ENCODE measurements around the gene LDLRAD3.

LDLRAD3 gene

DNA sequence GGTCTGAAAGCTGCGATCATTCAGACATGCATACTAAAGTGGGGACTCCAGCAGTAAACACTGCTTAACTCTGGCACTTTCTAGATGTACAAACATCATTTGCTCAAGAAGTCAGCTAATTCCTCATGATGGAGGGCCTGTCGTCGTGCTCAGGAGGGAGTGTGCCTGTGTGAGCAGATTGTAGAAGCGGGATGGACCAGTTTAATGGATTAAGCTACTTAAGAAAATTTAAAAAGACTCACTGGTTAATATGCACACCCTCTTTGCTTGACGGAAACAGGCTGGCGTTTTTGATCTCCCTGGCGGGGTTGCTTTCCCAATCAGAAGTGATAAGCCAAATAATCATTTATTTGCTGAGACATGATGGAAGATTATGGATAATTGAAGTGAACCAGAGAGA lies 79.0 kb downstream of the LDLRAD3 start:
- in situ Hi-C loops (cut with MboI; ENCODE audit: low sequenced_read_pairs, unreplicated experiment) = no loop called here
- TF ChIP-seq, protein P1, sequence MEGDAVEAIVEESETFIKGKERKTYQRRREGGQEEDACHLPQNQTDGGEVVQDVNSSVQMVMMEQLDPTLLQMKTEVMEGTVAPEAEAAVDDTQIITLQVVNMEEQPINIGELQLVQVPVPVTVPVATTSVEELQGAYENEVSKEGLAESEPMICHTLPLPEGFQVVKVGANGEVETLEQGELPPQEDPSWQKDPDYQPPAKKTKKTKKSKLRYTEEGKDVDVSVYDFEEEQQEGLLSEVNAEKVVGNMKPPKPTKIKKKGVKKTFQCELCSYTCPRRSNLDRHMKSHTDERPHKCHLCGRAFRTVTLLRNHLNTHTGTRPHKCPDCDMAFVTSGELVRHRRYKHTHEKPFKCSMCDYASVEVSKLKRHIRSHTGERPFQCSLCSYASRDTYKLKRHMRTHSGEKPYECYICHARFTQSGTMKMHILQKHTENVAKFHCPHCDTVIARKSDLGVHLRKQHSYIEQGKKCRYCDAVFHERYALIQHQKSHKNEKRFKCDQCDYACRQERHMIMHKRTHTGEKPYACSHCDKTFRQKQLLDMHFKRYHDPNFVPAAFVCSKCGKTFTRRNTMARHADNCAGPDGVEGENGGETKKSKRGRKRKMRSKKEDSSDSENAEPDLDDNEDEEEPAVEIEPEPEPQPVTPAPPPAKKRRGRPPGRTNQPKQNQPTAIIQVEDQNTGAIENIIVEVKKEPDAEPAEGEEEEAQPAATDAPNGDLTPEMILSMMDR (IDR thresholded peaks at IDR 0.05; ENCODE audit: borderline replicate concordance, control extremely low read depth, extremely low read depth, insufficient read depth, missing control alignments) = no peak
- DNase-seq (ENCODE audit: low spot score) = no peak

DNA sequence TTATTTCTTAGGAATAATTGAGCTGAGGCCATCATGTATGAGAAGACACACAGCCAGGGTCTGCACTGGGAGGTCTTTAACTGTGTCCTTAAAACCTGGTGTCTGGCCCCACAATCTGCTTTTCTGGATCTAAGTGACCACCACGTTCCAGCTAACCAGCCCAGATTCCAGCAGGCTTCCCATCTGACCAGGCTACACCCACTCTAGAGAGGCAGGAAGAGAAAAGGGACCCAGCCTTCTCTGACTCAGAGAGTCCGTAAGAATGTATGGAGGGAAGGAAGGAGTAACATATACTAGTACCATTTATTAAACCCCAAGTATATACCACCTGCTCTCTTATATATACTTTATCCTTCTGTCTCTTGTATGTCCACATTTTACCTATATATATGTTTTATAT lies 80.1 kb downstream of the LDLRAD3 start:
- in situ Hi-C loops (cut with MboI; ENCODE audit: low sequenced_read_pairs, unreplicated experiment) = no loop called here

DNA sequence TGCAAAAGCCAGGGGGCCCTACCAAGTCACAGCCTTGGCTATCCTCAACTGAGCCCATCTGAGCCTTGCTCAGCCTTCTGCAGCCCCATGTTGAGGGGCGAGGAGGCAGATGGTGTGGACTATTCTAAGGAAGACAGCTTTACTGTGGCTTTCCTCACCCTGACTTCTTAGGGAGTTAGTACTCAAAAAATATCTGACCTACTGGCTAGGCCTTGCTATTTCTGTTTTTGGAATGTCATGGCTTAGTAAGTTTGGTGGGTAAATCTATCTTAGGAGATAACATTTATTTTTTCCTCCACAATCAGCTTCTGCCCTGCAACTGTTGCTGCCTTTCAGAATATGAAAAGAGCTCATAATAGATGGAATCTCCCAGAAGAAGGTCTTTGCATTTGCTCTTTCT lies 80.9 kb downstream of the LDLRAD3 start:
- TF ChIP-seq, protein P1 (IDR thresholded peaks at IDR 0.05; ENCODE audit: borderline replicate concordance, control extremely low read depth, extremely low read depth, insufficient read depth, missing control alignments) = no peak
- in situ Hi-C loops (cut with MboI; ENCODE audit: low sequenced_read_pairs, unreplicated experiment) = loop anchor here (25.0 kb wide), 1 partner anchor 412 kb away; the partner anchor contains the start of gene FJX1
- no peak for DNase-seq (ENCODE audit: low spot score)

More for the DNA sequence above, 80.1 kb downstream of the LDLRAD3 start:
- no peak for DNase-seq (ENCODE audit: low spot score)
- TF ChIP-seq, protein P1 (IDR thresholded peaks at IDR 0.05; ENCODE audit: borderline replicate concordance, control extremely low read depth, extremely low read depth, insufficient read depth, missing control alignments) = no peak

DNA sequence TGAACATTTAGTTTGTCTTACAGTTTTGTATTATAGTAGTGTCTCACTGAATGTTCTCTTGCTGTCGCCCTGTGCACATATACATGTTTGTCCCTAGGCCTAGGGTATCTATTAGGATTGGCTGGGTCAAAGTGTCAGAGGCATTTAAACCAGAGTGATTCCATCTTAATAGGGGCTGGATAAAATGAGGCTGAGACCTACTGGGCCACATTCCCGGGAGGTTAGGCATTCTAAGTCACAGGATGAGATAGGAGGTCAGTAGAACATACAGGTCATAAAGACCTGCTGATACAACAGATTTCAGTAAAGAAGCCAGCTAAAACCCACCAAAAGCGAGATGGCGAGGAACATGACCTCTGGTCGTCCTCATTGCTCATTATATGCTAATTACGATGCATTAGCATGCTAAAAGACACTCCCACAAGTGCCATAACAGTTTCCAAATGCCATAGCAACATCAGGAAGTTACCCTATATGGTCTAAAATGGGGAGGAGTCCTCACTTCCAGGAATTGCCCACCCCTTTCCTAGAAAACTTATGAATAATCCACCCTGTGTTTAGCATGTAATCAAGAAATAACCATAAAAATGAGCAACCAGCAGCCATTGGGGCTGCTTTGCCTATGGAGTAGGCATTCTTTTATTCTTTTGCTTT lies 82.6 kb downstream of the LDLRAD3 start:
- TF ChIP-seq, protein P1 (IDR thresholded peaks at IDR 0.05; ENCODE audit: borderline replicate concordance, control extremely low read depth, extremely low read depth, insufficient read depth, missing control alignments) = no peak
- in situ Hi-C loops (cut with MboI; ENCODE audit: low sequenced_read_pairs, unreplicated experiment) = loop anchor here (25.0 kb wide), 1 partner anchor 414 kb away; the partner anchor contains the start of gene FJX1
- no peak for DNase-seq (ENCODE audit: low spot score)

DNA sequence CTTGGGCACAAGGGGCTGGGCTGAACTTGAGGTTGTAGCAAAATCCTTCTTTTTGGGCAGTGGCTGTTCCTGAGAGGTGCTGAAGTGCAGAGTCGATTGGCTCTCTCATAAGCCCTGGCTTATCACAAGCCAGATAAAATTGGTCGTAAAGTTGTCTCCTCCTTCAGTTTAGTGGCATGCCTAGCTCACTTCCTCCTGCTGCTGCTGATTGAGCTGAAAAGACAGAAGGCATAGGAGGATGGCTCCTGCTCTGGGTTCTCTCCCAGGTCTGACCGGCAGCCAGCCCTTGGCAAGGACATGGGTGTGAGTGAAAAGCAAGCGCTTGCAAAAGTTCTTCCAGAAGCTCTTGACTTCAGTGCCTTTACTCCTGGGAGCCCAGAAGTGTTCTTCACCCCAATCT lies 83.9 kb downstream of the LDLRAD3 start:
- TF ChIP-seq, protein P1 (IDR thresholded peaks at IDR 0.05; ENCODE audit: borderline replicate concordance, control extremely low read depth, extremely low read depth, insufficient read depth, missing control alignments) = no peak
- no peak for DNase-seq (ENCODE audit: low spot score)
- in situ Hi-C loops (cut with MboI; ENCODE audit: low sequenced_read_pairs, unreplicated experiment) = loop anchor here (25.0 kb wide), 1 partner anchor 415 kb away; the partner anchor contains the start of gene FJX1

DNA sequence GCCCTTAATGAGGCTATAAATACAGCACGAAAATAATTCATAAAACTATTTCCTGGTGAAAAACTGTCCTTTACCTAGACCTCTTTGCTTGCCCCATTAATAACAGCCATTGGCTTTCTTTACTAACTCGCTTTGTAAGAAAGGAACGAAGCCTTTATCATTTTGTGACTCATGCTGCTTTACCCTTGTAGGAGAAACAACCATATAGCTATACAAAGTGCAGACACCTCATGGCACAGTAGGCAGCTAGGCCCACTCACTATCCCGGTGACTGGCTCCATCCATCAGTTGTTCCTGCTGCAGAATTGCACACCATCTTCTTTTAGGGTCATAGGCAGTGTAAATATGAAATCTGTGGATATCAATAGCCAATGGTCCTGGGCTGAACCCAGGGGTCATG lies 85.8 kb downstream of the LDLRAD3 start:
- in situ Hi-C loops (cut with MboI; ENCODE audit: low sequenced_read_pairs, unreplicated experiment) = loop anchor here (25.0 kb wide), 1 partner anchor 417 kb away; the partner anchor contains the start of gene FJX1
- DNase-seq (ENCODE audit: low spot score) = no peak
- TF ChIP-seq, protein P1 (IDR thresholded peaks at IDR 0.05; ENCODE audit: borderline replicate concordance, control extremely low read depth, extremely low read depth, insufficient read depth, missing control alignments) = no peak

All from GM13976 (cell line).